ENCODE measurements around the gene FAM78A.

Gene FAM78A, protein sequence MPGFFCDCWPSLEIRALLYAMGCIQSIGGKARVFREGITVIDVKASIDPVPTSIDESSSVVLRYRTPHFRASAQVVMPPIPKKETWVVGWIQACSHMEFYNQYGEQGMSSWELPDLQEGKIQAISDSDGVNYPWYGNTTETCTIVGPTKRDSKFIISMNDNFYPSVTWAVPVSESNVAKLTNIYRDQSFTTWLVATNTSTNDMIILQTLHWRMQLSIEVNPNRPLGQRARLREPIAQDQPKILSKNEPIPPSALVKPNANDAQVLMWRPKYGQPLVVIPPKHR
- 42.4 to 169 (median 102) reads per million in 9 experiments for total RNA-seq

DNA sequence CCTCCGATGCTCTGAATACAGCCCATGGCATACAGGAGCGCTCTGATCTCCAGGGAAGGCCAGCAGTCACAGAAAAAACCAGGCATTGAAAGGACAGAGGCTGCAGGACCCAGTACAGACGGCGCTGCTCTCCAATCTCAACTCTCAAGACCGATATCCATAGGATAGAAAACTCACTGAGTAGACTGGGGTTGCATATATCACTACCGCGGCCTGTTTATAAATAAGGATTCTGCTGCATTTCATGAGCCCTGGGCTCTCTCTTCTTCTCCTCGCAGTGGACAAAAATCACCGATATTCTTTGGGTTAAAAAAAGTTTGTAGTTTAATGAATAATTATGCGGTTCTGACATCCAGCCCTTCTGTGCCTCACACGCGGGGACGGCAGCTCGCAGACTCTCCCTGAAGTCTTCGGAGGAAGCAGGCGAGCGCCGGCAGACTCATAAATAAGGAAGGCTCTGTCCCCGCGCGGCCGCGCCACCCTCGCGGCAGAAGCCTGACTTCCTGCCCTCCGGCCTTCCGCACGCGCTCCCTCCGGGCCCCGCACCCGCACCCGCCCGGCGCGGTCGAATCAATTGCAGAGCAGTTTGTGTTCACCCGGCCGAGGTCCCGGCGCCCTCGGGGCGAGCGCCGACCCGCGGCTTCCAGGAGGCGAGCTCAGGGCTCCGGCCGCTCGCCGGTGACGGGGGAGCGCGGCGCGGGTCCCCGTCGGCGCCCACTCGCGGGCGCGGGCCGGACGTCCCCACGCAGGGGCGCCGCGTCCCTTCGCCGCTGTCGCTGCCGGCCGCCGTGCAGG lies at the start of gene FAM78A:
Gene FAM78A, minus strand, starts transcription at position 417 of the 795 bp plus-strand sequence. Its CDS starts 331 bp downstream, at position 86.
- Mint-ChIP-seq H3K36me3 (ENCODE audit: insufficient read depth) (peaks cover 48% of the 10 kb centered on the region), H3K4me1 (ENCODE audit: low read depth in 2 of 2) (peaks cover 41 to 42% of the 10 kb centered on the region in 2 donors), H3K27ac (peak within 1 kb of the TSS; percentile 98), H3K9me3 (no peaks in the 10 kb centered on the region), H3K4me3 (peak within 1 kb of the TSS; percentile 97), H3K27me3 (no peaks in the 10 kb centered on the region)
- DNase-seq (peak in 1 of 3 experiments; percentile 31), ATAC-seq (replicated peaks) (peak; percentile 2)

DNA sequence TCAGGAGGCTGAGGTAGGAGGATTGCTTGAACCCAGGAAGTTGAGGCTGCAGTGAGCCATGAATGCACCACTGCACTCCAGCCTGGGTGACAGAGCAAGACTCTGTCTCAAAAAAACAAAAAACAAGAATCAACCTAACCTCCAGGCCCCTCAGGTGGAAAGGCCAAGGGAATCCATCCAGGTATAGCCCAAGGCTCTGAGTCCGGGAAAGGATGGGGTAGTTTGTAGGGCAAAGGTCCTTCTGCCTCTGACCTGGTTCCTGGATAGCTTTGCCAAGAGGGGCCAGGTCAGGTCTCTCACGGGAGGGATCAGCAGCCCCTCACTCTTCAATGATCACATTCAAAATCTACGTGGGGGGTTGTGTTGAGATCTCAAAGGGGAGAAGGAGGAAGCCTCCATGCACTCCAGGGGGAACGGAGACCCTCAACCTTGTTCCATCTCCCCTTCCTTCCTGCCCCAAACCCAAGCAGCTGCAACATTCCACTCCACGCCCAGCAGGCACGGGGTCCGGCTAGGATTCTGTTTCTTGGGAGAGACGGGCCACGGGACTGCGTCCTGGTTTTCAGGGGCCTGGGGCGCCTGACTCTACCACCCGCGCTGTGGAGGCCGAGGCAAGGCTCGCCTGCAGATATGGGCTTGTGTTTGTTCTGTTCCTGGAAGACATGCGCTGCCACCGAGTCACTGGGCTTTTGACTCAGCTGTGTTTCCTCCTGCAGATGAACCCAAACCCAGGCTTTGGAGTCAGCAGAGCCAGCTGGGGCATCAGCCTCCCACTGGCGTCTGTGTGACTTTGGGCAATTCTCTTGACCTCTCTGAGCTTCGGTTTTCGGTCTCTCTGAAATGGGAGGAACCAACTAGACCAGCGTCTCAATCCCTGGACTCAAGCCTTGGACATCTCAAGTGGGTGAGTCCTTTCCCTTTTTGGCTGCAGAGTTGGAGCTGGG lies 48.7 kb upstream of the FAM78A start:
- H3K9me3 Mint-ChIP-seq: no peaks in the 10 kb centered on the region

GRCh38 chr9:131323629-131324028 lies 47.3 kb upstream of the FAM78A start:
- ATAC-seq (replicated peaks): no peak
- Mint-ChIP-seq H3K9me3 (no peaks in the 10 kb centered on the region), H3K4me3 (no peak overlapping the region), H3K36me3 (ENCODE audit: insufficient read depth) (no peaks in the 10 kb centered on the region), H3K27me3 (peaks cover 0 to 2% of the 10 kb centered on the region in 2 donors), H3K27ac (no peak overlapping the region), H3K4me1 (ENCODE audit: low read depth in 2 of 2) (peaks cover 0 to 1% of the 10 kb centered on the region in 2 donors)
- no peak for DNase-seq

More for the DNA sequence above, 48.7 kb upstream of the FAM78A start:
- Mint-ChIP-seq H3K27ac (peak overlapping the region in 1 of 2 donors; percentile 60), H3K4me1 (ENCODE audit: low read depth in 2 of 2) (peaks cover 0 to 1% of the 10 kb centered on the region in 2 donors), H3K36me3 (ENCODE audit: insufficient read depth) (no peaks in the 10 kb centered on the region), H3K4me3 (no peak overlapping the region), H3K27me3 (no peaks in the 10 kb centered on the region)
- no peak for DNase-seq
- ATAC-seq (replicated peaks): no peak

- H3K9me3 Mint-ChIP-seq: no peaks in the 10 kb centered on the region
- DNase-seq (no peak), ATAC-seq (replicated peaks) (no peak)
- H3K27ac Mint-ChIP-seq: no peak overlapping the region
- H3K27me3 Mint-ChIP-seq: peaks cover 0 to 6% of the 10 kb centered on the region in 2 donors
- H3K4me3 Mint-ChIP-seq: no peak overlapping the region
- peaks cover 4% of the 10 kb centered on the region for H3K36me3 Mint-ChIP-seq (ENCODE audit: insufficient read depth)
- H3K4me1 Mint-ChIP-seq (ENCODE audit: low read depth in 2 of 2): no peaks in the 10 kb centered on the region
These were observed 43.8 kb upstream of the FAM78A start for GRCh38 chr9:131320031-131320685.

GRCh38 chr9:131319486-131319885 lies 43.2 kb upstream of the FAM78A start:
- H3K27ac Mint-ChIP-seq: no peak overlapping the region

GRCh38 chr9:131318231-131319085 lies 42.1 kb upstream of the FAM78A start:
- Mint-ChIP-seq H3K4me1 (ENCODE audit: low read depth in 2 of 2) (no peaks in the 10 kb centered on the region), H3K27me3 (peaks cover 0 to 6% of the 10 kb centered on the region in 2 donors), H3K9me3 (no peaks in the 10 kb centered on the region), H3K36me3 (ENCODE audit: insufficient read depth) (peaks cover 6% of the 10 kb centered on the region), H3K4me3 (no peak overlapping the region), H3K27ac (no peak overlapping the region)
- ATAC-seq (replicated peaks) (no peak), DNase-seq (no peak)

More at GRCh38 chr9:131319486-131319885, 43.2 kb upstream of the FAM78A start:
- Mint-ChIP-seq H3K4me3 (no peak overlapping the region), H3K4me1 (ENCODE audit: low read depth in 2 of 2) (no peaks in the 10 kb centered on the region), H3K9me3 (no peaks in the 10 kb centered on the region), H3K27me3 (peaks cover 0 to 6% of the 10 kb centered on the region in 2 donors), H3K36me3 (ENCODE audit: insufficient read depth) (peaks cover 6% of the 10 kb centered on the region)
- ATAC-seq (replicated peaks) (no peak), DNase-seq (no peak)

- H3K9me3 Mint-ChIP-seq: no peaks in the 10 kb centered on the region
- ATAC-seq (replicated peaks) (no peak), DNase-seq (no peak)
- peaks cover 9 to 11% of the 10 kb centered on the region in 2 donors for H3K4me1 Mint-ChIP-seq (ENCODE audit: low read depth in 2 of 2)
- peak overlapping the region in 1 of 2 donors; percentile 24 for H3K4me3 Mint-ChIP-seq
- H3K27ac Mint-ChIP-seq: peak overlapping the region; percentile 36 to 76
- H3K36me3 Mint-ChIP-seq (ENCODE audit: insufficient read depth): peaks cover 11% of the 10 kb centered on the region
- H3K27me3 Mint-ChIP-seq: no peaks in the 10 kb centered on the region
These were observed 36.8 kb upstream of the FAM78A start for GRCh38 chr9:131312822-131313770.

GRCh38 chr9:131312246-131312645 lies 35.9 kb upstream of the FAM78A start:
- ATAC-seq (replicated peaks) (no peak), DNase-seq (no peak)
- Mint-ChIP-seq H3K36me3 (ENCODE audit: insufficient read depth) (peaks cover 7% of the 10 kb centered on the region), H3K27ac (peak overlapping the region; percentile 36 to 76), H3K4me3 (peak overlapping the region in 1 of 2 donors; percentile 24), H3K9me3 (no peaks in the 10 kb centered on the region), H3K27me3 (no peaks in the 10 kb centered on the region), H3K4me1 (ENCODE audit: low read depth in 2 of 2) (peaks cover 9 to 11% of the 10 kb centered on the region in 2 donors)

- peak; percentile 69 to 73 (median 71) for DNase-seq
- Mint-ChIP-seq H3K27me3 (no peaks in the 10 kb centered on the region), H3K4me3 (peak overlapping the region; percentile 63 to 73), H3K36me3 (ENCODE audit: insufficient read depth) (peaks cover 10% of the 10 kb centered on the region), H3K4me1 (ENCODE audit: low read depth in 2 of 2) (peaks cover 9 to 11% of the 10 kb centered on the region in 2 donors), H3K9me3 (no peaks in the 10 kb centered on the region), H3K27ac (peak overlapping the region; percentile 87 to 90)
- ATAC-seq (replicated peaks): peak; percentile 97
These were observed 34.7 kb upstream of the FAM78A start for GRCh38 chr9:131310833-131311554.

DNA sequence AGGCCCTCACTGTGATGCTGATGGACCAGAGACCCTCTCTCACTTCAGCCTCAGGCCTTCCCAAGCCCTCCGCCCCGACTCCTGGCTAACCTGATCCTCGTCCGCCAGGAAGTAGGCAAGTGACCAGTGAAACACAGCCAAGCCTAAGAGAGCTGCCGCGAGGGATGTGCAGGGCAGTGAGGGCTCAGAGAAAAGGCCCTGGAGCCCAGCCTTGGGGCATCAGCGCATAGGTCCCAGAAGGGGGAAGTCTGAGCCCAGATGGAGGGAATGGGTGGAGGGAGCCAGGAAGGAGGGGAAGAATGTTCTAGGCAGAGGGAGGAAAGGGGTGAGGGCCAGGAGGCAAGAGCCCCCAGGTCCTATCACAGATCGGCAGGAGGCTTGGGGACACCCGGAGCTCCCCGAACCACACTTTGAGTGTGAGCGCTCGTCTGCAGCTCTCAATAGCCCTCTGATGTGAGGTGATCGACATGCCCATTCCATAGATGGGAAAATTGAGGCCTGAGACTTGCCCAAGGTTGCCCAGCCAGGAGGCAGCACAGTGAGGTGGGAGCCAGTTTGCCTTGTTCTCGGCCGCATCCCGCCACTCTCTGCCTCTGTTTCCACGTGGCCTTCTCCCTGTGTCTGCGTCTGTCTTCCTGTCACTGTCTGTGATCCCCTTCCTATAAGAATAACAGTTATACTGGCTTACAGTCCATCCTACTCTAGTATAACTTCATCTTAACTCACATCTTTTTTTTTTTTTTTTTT lies 33.4 kb upstream of the FAM78A start:
- Mint-ChIP-seq H3K27me3 (no peaks in the 10 kb centered on the region), H3K27ac (peak overlapping the region; percentile 87 to 90), H3K36me3 (ENCODE audit: insufficient read depth) (peaks cover 10% of the 10 kb centered on the region), H3K9me3 (no peaks in the 10 kb centered on the region), H3K4me1 (ENCODE audit: low read depth in 2 of 2) (peaks cover 9 to 11% of the 10 kb centered on the region in 2 donors), H3K4me3 (peak overlapping the region in 1 of 2 donors; percentile 73)
- ATAC-seq (replicated peaks) (no peak), DNase-seq (no peak)
